Islet precursor cell (in vitro differentiated cells): Measurements from ENCODE around the gene BPIFB3.

Experiments
- DNase-seq: peaks from one replicate; pipeline ENCODE4 v3.0.0-alpha.2; 2018

The BPIFB3 gene

GRCh38 chr20:33015700-33016580 lies 37.8 kb upstream of the BPIFB3 start:
- no peak for DNase-seq

GRCh38 chr20:33016581-33017109 lies 37.1 kb upstream of the BPIFB3 start:
- DNase-seq, result no peak

DNA sequence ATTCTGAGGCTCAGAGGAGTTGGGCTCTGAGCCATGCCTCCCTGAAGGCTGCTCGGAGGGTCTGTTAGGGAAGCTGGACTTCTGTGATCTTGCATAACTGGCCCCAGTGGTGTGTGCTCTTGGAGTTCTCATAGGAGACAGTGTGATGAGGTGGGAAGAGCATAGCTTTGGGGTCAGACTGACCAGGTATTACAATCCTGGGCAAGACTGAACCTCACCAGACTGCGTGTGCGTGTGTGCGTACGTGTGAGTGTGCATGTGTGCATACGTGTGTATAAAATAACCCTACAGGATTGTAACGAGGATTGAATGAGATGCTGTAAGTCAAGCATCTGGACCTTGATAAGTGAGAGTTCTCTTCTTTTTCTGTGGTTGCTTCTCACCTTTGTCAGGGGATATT lies 36.2 kb upstream of the BPIFB3 start:
- no peak for DNase-seq

GRCh38 chr20:33018169-33018931 lies 35.4 kb upstream of the BPIFB3 start:
- DNase-seq, result no peak

DNA sequence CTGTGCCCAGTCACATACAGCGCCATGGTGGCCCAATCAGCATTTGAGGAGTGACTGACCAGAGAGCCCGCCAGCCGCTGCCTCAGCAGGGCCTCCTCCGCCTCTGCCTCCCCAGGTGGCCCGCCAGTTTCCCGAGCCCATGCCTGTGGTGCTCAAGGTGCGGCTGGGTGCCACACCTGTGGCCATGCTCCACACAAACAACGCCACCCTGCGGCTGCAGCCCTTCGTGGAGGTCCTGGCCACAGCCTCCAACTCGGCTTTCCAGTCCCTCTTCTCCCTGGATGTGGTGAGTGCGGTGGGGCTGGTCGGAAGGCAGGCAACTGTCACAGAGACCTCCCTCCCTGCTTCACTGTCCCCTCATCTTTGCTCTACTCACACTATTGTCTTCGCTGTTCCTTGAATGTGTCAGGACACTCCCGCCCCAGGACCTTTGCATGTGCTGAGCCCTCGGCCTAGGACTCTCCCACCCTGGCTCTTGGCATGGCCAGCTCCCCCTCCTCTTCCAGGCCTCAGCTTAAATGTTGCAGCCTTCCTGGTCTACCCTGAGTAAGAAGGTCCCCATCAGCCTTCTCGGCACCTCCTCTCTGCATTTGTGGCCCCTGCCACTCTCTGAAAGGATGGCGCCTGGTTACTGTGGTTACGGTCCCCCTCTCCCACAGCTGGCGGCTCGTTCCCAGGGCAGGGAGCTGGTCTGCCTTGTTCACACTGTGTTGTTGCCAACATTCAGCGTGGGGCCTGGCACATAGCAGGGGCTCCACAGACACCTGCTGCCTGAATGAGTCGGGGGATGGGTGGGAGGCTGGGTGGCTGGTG lies 34.0 kb upstream of the BPIFB3 start:
- DNase-seq, result no peak

GRCh38 chr20:33020278-33021161 lies 33.2 kb upstream of the BPIFB3 start:
- DNase-seq, result no peak

DNA sequence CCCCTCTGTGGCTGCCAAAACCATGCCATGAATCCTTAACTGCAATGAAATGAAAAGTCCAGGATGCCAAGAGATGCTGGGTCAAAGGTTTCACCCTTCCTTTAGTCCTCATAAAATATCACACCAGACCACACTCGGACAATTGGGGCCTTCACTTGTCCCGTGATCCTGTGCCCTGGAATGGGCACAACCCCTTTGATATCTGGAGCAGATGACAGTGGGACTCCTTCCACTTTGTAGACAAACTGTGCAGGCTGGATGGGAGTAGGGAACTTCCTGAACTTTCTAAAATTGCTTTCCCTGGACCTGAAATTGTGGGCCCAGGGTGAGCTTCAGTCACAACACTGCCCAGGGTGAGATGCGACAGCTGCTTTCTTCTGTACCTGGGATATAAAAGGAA lies 31.8 kb upstream of the BPIFB3 start:
- DNase-seq, result no peak

GRCh38 chr20:33022289-33022688 lies 31.4 kb upstream of the BPIFB3 start:
- DNase-seq, result no peak

GRCh38 chr20:33022694-33023438 lies 30.8 kb upstream of the BPIFB3 start:
- no peak for DNase-seq

DNA sequence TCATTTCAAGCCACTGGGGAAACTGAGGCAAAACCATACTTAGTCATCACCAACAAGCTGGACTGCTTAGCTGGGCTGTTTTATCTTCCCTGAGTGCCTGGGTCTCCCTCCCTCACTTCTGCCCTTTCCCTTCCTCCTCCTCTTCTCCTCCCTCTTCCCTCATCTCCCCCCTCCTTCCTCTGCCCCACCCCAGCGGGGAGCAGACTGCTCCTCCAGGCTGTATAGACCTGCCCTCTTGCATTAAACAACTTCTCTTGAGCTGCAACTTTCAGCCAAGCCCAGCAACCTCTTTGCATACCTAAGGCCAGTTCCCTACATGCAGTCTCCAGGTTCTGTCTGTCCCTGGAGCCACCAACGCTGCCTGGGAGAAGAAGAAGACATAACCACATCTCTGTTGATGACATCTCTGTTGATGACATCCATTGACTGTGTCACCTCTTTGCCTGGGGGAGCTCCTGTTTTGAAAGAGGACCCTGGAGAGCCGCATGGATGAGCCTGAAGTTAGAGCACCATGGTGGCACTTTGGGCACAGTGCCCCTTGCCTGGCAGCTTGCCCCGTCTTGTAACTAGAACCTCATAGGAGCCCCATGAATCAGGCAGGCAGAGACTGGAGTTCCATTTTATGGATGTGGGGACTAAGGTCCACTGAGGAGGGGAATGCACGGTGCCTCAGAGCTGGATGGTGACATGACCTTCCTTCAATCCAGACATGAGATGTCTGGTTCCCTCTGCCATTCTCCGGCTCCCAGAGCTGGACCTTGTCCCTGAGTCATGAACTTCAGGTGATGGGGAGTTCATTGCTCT lies 30.1 kb upstream of the BPIFB3 start:
- no peak for DNase-seq

DNA sequence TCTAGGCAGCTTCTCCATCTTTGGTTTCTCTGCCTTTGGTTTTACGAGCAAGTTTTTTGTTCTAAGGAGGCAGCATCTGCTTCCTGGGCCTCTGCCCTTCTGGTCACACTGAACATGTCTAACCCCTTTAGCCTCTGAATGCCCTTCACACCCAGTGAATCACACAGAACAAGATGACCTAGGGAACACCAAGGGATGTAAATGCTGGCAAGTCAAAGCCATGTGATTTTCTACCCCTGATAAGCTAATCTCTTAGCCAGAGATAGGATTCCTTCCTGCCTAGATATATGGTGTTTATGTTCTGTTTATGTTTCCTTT lies 29.5 kb upstream of the BPIFB3 start:
- no peak for DNase-seq

DNA sequence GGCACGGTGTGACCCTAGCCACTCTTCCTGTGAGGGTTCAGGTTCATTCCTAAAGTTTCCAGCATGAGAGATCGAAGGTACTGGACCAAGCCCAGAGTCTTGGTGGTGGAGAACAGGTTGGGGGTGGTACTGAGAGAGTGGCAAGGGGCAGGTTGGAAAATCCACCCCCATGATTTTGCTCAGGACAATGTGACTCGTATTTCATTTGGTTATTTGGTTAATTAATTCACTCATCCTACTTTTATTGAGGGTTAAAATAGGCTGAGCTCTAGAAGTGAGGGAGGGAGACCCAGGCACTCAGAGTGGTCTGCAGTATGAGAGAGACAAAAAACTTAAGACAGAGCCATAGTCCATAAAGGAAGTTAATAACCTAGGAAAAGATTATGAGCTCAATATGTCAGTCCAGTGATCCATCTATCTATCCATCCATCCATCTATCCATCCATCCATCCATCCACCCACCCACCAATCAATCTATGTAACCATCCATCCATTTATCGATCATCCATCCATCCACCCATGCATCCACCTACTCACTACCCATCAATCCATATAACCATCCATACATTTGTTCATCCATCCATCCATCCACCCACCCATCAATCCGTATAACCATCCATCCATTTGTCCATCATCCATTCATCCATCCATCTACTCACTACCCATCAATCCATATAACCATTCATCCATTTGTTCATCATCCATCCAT lies 28.9 kb upstream of the BPIFB3 start:
- DNase-seq, result no peak

DNA sequence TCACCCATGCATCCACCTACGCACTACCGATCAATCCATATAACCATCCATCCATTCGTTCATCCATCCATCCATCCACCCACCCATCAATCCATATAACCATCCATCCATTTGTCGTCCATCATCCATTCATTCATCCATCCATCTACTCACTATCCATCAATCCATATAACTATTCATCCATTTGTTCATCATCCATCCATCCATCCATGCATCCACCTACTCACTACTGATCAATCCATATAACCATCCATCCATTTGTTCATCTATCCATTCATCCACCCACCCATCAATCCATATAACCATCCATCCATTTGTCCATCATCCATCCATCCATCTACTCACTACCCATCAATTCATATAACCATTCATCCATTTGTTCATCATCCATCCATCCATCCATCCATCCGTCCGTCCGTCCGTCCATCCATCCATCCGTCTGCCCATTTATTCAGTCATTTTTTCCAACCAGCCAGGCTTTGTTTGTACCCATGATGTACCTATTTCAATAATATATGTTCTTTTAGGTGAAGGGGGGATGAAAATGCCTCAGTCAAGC lies 28.3 kb upstream of the BPIFB3 start:
- no peak for DNase-seq

DNA sequence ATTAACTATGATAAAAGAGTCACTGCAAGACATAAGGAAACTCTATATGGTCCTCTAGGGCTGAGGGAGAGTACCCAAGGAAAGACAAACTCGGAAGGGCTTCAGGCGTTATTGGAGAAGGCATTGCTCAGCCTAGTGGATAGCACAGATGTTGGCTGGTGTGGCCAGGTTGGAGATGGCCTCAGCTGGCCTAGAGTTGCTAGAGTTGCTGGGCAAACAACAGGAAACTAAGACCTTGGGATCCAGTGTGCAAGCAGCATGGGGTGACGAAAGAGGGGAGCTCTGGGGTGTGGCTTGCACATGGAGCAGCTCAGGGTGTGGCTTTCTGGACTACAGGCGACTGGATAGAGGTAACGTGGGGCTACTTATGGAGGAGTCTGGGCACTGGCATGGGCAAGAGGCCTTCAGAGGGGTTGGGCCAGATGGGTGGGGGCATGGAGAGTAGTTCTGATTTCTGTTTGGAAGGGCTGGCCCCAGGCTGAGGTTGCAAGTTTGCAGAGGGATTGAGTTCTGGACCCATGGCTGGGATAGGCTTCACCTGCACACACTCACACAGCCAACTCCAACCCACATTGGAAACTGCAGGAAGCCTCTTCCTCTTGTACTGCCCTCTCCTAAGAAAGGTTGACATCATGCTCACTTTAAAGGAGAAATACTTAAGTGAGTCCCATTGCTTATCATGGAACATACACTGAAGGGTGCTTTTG lies 27.5 kb upstream of the BPIFB3 start:
- no peak for DNase-seq

- DNase-seq, result no peak
Measured at GRCh38 chr20:33026779-33027759, 26.6 kb upstream of the BPIFB3 start.

DNA sequence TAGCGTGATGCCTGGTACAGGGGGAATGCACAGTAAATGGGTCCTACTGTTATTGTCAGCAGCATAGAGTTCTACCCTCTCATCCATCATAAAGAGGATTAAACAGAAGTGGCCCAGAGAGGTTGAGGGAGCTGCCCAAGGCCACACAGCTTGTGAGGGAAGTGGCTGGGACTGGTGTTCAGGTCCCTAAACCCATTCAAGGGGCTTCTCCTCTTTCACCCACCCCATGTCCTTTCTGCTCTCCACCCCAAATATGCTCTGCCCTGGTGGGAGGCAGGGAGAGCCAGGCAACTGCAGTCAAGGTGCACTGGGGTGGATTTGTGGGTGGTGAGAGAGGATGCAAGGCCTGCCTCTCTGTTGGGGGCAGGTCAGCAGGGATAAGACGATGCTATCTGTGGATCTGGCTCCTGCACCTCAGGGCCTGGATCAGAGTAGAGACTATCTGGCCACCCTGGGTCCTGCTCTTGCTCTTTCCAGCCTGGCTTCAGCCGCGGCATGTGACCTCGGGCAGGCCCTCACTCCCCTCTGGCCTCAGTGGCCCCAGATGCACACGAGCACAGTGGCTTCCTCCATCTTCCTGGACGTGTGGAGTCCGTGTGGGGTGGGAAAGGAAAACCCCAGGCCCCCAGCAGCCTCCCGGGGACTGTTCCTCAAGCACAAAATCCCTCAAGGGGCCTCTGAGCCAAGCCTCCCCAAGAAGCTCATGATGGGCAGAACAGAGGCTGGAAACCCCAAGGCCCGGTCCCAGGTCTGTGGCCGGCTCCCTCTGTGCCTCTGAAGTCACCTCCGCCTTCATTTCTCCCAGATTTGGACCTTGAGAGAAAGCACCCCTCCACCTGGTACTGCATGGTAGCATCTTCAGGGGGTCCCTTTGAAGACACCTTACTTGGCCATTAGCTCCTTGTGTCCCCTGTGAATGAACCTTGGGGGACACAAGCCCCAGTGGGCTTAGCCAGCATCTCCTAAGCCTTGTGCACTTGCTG lies 25.6 kb upstream of the BPIFB3 start:
- no peak for DNase-seq
